ENCODE results near the gene SLC35F1.
"Not testable (repeated sequence)": the region's sequence is repeated elsewhere in the genome, so short reads cannot be mapped to it uniquely, and the experiment has no call there.

Gene SLC35F1

DNA sequence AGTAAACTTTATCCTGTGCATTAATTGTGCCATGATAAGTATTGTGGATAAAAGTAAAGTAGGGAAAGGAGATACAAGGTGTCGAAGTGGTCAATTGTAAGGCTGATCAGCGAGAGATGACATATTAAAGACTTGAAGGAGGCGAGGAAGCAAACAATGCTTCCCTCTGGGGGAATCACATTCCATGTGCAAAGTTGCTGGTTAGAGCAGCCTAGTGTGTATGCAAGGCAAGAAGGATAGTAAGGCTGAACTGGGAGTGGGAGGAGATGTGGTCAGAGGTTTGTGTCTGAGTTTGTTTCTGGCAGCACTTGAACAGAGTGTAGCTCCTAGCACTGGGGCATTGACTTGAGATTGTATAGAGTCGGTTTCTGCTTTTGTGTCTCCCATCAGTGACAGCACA, 122.9 kb downstream of the SLC35F1 start:
- no peak for DNase-seq
- Histone ChIP-seq H3K27ac (ENCODE audit: insufficient read depth, low read length, poor library complexity, severe bottlenecking) (no peak overlapping the region), H3K9me3 (ENCODE audit: control insufficient read depth, low read length) (no peaks in the 10 kb centered on the region), H3K4me3 (ENCODE audit: insufficient read depth, low read depth, low read length, poor library complexity, severe bottlenecking) (no peak overlapping the region), H3K27me3 (replicated peaks; ENCODE audit: control insufficient read depth, insufficient read depth, low read length, poor library complexity, severe bottlenecking) (no peaks in the 10 kb centered on the region), H3K4me1 (ENCODE audit: control insufficient read depth, insufficient read depth, low read length, poor library complexity, severe bottlenecking) (no peaks in the 10 kb centered on the region), H3K36me3 (ENCODE audit: control insufficient read depth, insufficient read depth, low read length) (no peaks in the 10 kb centered on the region)

GRCh38 chr6:118037479-118037878, 130.4 kb downstream of the SLC35F1 start:
- H3K36me3 ChIP-seq (ENCODE audit: control insufficient read depth, insufficient read depth, low read length); H3K27ac ChIP-seq (ENCODE audit: insufficient read depth, low read length, poor library complexity, severe bottlenecking); H3K27me3 ChIP-seq (replicated peaks; ENCODE audit: control insufficient read depth, insufficient read depth, low read length, poor library complexity, severe bottlenecking); DNase-seq; H3K4me3 ChIP-seq (ENCODE audit: insufficient read depth, low read depth, low read length, poor library complexity, severe bottlenecking); H3K9me3 ChIP-seq (ENCODE audit: control insufficient read depth, low read length); H3K4me1 ChIP-seq (ENCODE audit: control insufficient read depth, insufficient read depth, low read length, poor library complexity, severe bottlenecking): not testable (repeated sequence)

GRCh38 chr6:118042855-118043254, 135.8 kb downstream of the SLC35F1 start:
- no peaks in the 10 kb centered on the region for H3K4me1 ChIP-seq (ENCODE audit: control insufficient read depth, insufficient read depth, low read length, poor library complexity, severe bottlenecking)
- no peak overlapping the region for H3K4me3 ChIP-seq (ENCODE audit: insufficient read depth, low read depth, low read length, poor library complexity, severe bottlenecking)
- no peaks in the 10 kb centered on the region for H3K9me3 ChIP-seq (ENCODE audit: control insufficient read depth, low read length)
- DNase-seq = no peak
- peaks cover 5% of the 10 kb centered on the region for H3K27me3 ChIP-seq (replicated peaks; ENCODE audit: control insufficient read depth, insufficient read depth, low read length, poor library complexity, severe bottlenecking)
- no peak overlapping the region for H3K27ac ChIP-seq (ENCODE audit: insufficient read depth, low read length, poor library complexity, severe bottlenecking)
- H3K36me3 ChIP-seq (ENCODE audit: control insufficient read depth, insufficient read depth, low read length) = no peaks in the 10 kb centered on the region

- DNase-seq = no peak
- Histone ChIP-seq H3K4me3 (ENCODE audit: insufficient read depth, low read depth, low read length, poor library complexity, severe bottlenecking) (no peak overlapping the region), H3K27ac (ENCODE audit: insufficient read depth, low read length, poor library complexity, severe bottlenecking) (no peak overlapping the region), H3K4me1 (ENCODE audit: control insufficient read depth, insufficient read depth, low read length, poor library complexity, severe bottlenecking) (no peaks in the 10 kb centered on the region), H3K36me3 (ENCODE audit: control insufficient read depth, insufficient read depth, low read length) (no peaks in the 10 kb centered on the region), H3K9me3 (ENCODE audit: control insufficient read depth, low read length) (no peaks in the 10 kb centered on the region), H3K27me3 (replicated peaks; ENCODE audit: control insufficient read depth, insufficient read depth, low read length, poor library complexity, severe bottlenecking) (peaks cover 5% of the 10 kb centered on the region)
Observed at GRCh38 chr6:118044275-118044674, 137.2 kb downstream of the SLC35F1 start.

DNA sequence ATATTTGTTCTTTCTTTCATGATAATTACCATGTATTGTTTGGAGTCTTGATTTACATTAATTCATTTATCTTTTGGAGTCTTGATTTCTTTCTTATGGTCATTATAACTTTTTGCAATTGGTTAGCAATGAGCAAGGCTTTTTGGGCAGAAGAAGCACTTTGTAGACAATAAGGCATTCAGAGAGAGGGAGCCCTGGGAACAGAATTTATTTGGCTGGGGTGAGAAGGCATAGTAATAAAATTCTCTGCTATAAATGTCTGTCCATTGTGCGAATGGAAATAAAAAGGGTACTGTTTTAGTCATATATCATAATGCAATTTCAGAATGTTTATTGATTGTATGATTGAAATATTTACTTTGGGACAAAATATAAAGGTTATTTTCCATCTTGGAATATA, 147.0 kb downstream of the SLC35F1 start:
- no peak for DNase-seq
- Histone ChIP-seq H3K9me3 (ENCODE audit: control insufficient read depth, low read length) (no peaks in the 10 kb centered on the region), H3K4me3 (ENCODE audit: insufficient read depth, low read depth, low read length, poor library complexity, severe bottlenecking) (no peak overlapping the region), H3K4me1 (ENCODE audit: control insufficient read depth, insufficient read depth, low read length, poor library complexity, severe bottlenecking) (no peaks in the 10 kb centered on the region), H3K27ac (ENCODE audit: insufficient read depth, low read length, poor library complexity, severe bottlenecking) (no peak overlapping the region), H3K36me3 (ENCODE audit: control insufficient read depth, insufficient read depth, low read length) (no peaks in the 10 kb centered on the region), H3K27me3 (replicated peaks; ENCODE audit: control insufficient read depth, insufficient read depth, low read length, poor library complexity, severe bottlenecking) (no peaks in the 10 kb centered on the region)

- H3K27ac ChIP-seq (ENCODE audit: insufficient read depth, low read length, poor library complexity, severe bottlenecking) = no peak overlapping the region
- H3K9me3 ChIP-seq (ENCODE audit: control insufficient read depth, low read length) = no peaks in the 10 kb centered on the region
- H3K4me1 ChIP-seq (ENCODE audit: control insufficient read depth, insufficient read depth, low read length, poor library complexity, severe bottlenecking) = no peaks in the 10 kb centered on the region
- H3K4me3 ChIP-seq (ENCODE audit: insufficient read depth, low read depth, low read length, poor library complexity, severe bottlenecking) = no peak overlapping the region
- no peaks in the 10 kb centered on the region for H3K36me3 ChIP-seq (ENCODE audit: control insufficient read depth, insufficient read depth, low read length)
- DNase-seq = no peak
- no peaks in the 10 kb centered on the region for H3K27me3 ChIP-seq (replicated peaks; ENCODE audit: control insufficient read depth, insufficient read depth, low read length, poor library complexity, severe bottlenecking)
Observed at GRCh38 chr6:118061666-118062065, 154.6 kb downstream of the SLC35F1 start.

DNA sequence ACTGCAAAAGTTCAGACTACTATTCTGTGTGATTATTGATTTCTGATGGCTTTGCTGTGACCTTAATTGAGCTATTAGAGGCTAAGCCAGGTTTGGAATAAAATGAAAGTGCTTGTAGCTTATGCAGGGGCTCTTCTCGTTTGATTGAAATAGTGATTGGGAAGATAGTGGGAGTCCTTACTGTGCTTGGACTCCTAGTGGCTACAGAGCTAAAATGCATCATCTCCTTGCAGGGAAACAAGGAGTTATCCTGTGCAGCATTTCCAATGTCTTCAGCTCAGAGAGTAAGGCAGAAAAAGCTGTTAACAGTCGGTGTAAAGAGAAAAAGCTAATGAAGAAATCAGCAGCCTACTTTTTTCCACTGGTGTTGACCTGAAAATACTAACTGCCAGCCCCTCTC, 173.5 kb downstream of the SLC35F1 start:
- Histone ChIP-seq H3K9me3 (ENCODE audit: control insufficient read depth, low read length) (no peaks in the 10 kb centered on the region), H3K4me1 (ENCODE audit: control insufficient read depth, insufficient read depth, low read length, poor library complexity, severe bottlenecking) (no peaks in the 10 kb centered on the region), H3K27me3 (replicated peaks; ENCODE audit: control insufficient read depth, insufficient read depth, low read length, poor library complexity, severe bottlenecking) (no peaks in the 10 kb centered on the region), H3K27ac (ENCODE audit: insufficient read depth, low read length, poor library complexity, severe bottlenecking) (no peak overlapping the region), H3K4me3 (ENCODE audit: insufficient read depth, low read depth, low read length, poor library complexity, severe bottlenecking) (no peak overlapping the region), H3K36me3 (ENCODE audit: control insufficient read depth, insufficient read depth, low read length) (no peaks in the 10 kb centered on the region)
- DNase-seq = no peak

DNA sequence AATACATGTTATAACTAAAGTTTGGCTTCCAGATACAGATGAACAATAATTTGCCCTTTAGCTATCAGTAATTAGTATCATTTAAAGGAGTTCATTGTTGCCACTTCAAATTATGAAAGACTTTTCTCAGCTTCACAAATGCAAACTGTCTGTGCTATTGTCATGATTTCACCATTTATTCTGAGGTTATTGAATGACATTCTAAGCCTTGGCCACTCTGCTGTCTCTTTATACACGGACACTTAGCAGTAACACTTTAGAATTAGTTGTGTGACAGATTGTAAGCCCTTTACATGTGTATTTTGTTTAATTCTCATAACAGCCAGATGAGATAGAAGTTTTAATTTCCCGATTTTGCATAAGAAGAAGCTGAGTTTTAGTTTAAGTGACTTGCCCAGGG, 176.6 kb downstream of the SLC35F1 start:
- no peaks in the 10 kb centered on the region for H3K9me3 ChIP-seq (ENCODE audit: control insufficient read depth, low read length)
- H3K4me3 ChIP-seq (ENCODE audit: insufficient read depth, low read depth, low read length, poor library complexity, severe bottlenecking) = no peak overlapping the region
- no peaks in the 10 kb centered on the region for H3K36me3 ChIP-seq (ENCODE audit: control insufficient read depth, insufficient read depth, low read length)
- no peaks in the 10 kb centered on the region for H3K4me1 ChIP-seq (ENCODE audit: control insufficient read depth, insufficient read depth, low read length, poor library complexity, severe bottlenecking)
- DNase-seq = no peak
- H3K27ac ChIP-seq (ENCODE audit: insufficient read depth, low read length, poor library complexity, severe bottlenecking) = no peak overlapping the region
- no peaks in the 10 kb centered on the region for H3K27me3 ChIP-seq (replicated peaks; ENCODE audit: control insufficient read depth, insufficient read depth, low read length, poor library complexity, severe bottlenecking)

- H3K4me1 ChIP-seq (ENCODE audit: control insufficient read depth, insufficient read depth, low read length, poor library complexity, severe bottlenecking) = no peaks in the 10 kb centered on the region
- H3K4me3 ChIP-seq (ENCODE audit: insufficient read depth, low read depth, low read length, poor library complexity, severe bottlenecking) = no peak overlapping the region
- no peak for DNase-seq
- no peaks in the 10 kb centered on the region for H3K9me3 ChIP-seq (ENCODE audit: control insufficient read depth, low read length)
- no peaks in the 10 kb centered on the region for H3K27me3 ChIP-seq (replicated peaks; ENCODE audit: control insufficient read depth, insufficient read depth, low read length, poor library complexity, severe bottlenecking)
- no peaks in the 10 kb centered on the region for H3K36me3 ChIP-seq (ENCODE audit: control insufficient read depth, insufficient read depth, low read length)
- H3K27ac ChIP-seq (ENCODE audit: insufficient read depth, low read length, poor library complexity, severe bottlenecking) = no peak overlapping the region
Observed at GRCh38 chr6:118085665-118086064, 178.6 kb downstream of the SLC35F1 start.

DNA sequence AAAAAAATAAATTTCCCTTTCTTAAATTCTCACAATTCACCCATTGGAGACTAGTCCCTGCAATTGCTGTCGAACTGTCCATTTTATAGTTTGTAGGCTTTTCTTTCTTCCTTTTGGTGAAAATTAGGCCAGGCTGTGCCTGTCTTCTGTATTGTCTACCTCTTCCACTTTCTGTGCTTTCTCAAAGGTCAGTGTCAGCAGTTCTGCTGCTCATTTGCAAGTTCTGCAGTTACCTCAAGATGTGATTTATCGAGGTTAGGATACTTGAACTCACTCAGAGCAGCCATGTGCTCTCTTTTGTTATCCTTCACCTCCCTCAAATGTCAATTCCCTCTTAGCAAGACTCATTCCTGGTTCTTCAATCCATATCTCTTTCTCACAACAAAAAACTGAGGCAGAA, 179.1 kb downstream of the SLC35F1 start:
- no peaks in the 10 kb centered on the region for H3K27me3 ChIP-seq (replicated peaks; ENCODE audit: control insufficient read depth, insufficient read depth, low read length, poor library complexity, severe bottlenecking)

GRCh38 chr6:118092086-118092485, 185.0 kb downstream of the SLC35F1 start:
- Histone ChIP-seq H3K36me3 (ENCODE audit: control insufficient read depth, insufficient read depth, low read length) (no peaks in the 10 kb centered on the region), H3K4me1 (ENCODE audit: control insufficient read depth, insufficient read depth, low read length, poor library complexity, severe bottlenecking) (no peaks in the 10 kb centered on the region), H3K27ac (ENCODE audit: insufficient read depth, low read length, poor library complexity, severe bottlenecking) (no peak overlapping the region), H3K27me3 (replicated peaks; ENCODE audit: control insufficient read depth, insufficient read depth, low read length, poor library complexity, severe bottlenecking) (no peaks in the 10 kb centered on the region), H3K9me3 (ENCODE audit: control insufficient read depth, low read length) (no peaks in the 10 kb centered on the region), H3K4me3 (ENCODE audit: insufficient read depth, low read depth, low read length, poor library complexity, severe bottlenecking) (no peak overlapping the region)
- DNase-seq = no peak

More for the DNA sequence above, 179.1 kb downstream of the SLC35F1 start:
- Histone ChIP-seq H3K27ac (ENCODE audit: insufficient read depth, low read length, poor library complexity, severe bottlenecking) (no peak overlapping the region), H3K4me1 (ENCODE audit: control insufficient read depth, insufficient read depth, low read length, poor library complexity, severe bottlenecking) (no peaks in the 10 kb centered on the region), H3K4me3 (ENCODE audit: insufficient read depth, low read depth, low read length, poor library complexity, severe bottlenecking) (no peak overlapping the region), H3K9me3 (ENCODE audit: control insufficient read depth, low read length) (no peaks in the 10 kb centered on the region), H3K36me3 (ENCODE audit: control insufficient read depth, insufficient read depth, low read length) (no peaks in the 10 kb centered on the region)
- no peak for DNase-seq
